GM18517 (cell line): Measurements from ENCODE around the gene DUSP2.
"Not testable (repeated sequence)": the region's sequence is repeated elsewhere in the genome, so short reads cannot be mapped to it uniquely, and the experiment has no call there.

ENCODE experiments used
- ATAC-seq: cut with Tn5 transposase; IDR thresholded peaks from one replicate; pipeline ENCODE4 v1.9.1; 2021; ENCODE audit warnings: mild to moderate bottlenecking, moderate library complexity; ENCODE audit not compliant: unreplicated experiment

The DUSP2 gene

GRCh38 chr2:96148410-96149217 lies 3.4 kb upstream of the DUSP2 start:
- ATAC-seq = peak; percentile 49

- no peak for ATAC-seq
These were observed 2.5 kb upstream of the DUSP2 start for GRCh38 chr2:96147593-96148201.

GRCh38 chr2:96146881-96147592 lies 1.8 kb upstream of the DUSP2 start:
- ATAC-seq = no peak

- ATAC-seq = peak; percentile 31
These were observed 1.1 kb upstream of the DUSP2 start for GRCh38 chr2:96146153-96146880.

GRCh38 chr2:96145848-96146152 lies 560 bp upstream of the DUSP2 start:
- ATAC-seq = no peak

- no peak for ATAC-seq
These were observed 682 bp downstream of the DUSP2 start for GRCh38 chr2:96144481-96145035.

GRCh38 chr2:96143848-96144480 lies 1.3 kb downstream of the DUSP2 start:
- ATAC-seq = no peak

- ATAC-seq = no peak
These were observed 1.9 kb downstream of the DUSP2 start for GRCh38 chr2:96143231-96143847.

GRCh38 chr2:96142217-96143113 lies 2.8 kb downstream of the DUSP2 start:
- ATAC-seq = no peak

- ATAC-seq = not testable (repeated sequence)
These were observed 3.6 kb downstream of the DUSP2 start for GRCh38 chr2:96141624-96141967.

GRCh38 chr2:96140941-96141623 lies 4.2 kb downstream of the DUSP2 start:
- no peak for ATAC-seq

- no peak for ATAC-seq
These were observed 6.0 kb downstream of the DUSP2 start for GRCh38 chr2:96139181-96139758.

- no peak for ATAC-seq
These were observed 6.8 kb downstream of the DUSP2 start, which contains the start of gene ASTL for GRCh38 chr2:96138179-96139145. ASTL (minus strand) TSS chr2:96138502; CDS start chr2:96138436, 66 bp downstream.

- ATAC-seq = no peak
These were observed 7.7 kb downstream of the DUSP2 start for GRCh38 chr2:96137321-96138178.

- ATAC-seq = no peak
These were observed 9.0 kb downstream of the DUSP2 start for GRCh38 chr2:96136129-96136720.

GRCh38 chr2:96135621-96136020 lies 9.6 kb downstream of the DUSP2 start:
- ATAC-seq = no peak
